RPMI8226 (cell line): ENCODE results near the gene PIPOX.

Experiments used
- DNase-seq: peaks from one replicate; pipeline ENCODE4 v3.0.0-alpha.2; 2015

The PIPOX gene

GRCh38 chr17:29102046-29102445 lies 59.1 kb downstream of the PIPOX start:
- no peak for DNase-seq

GRCh38 chr17:29102741-29103181 lies 59.8 kb downstream of the PIPOX start:
- DNase-seq = no peak

- no peak for DNase-seq
Measured at GRCh38 chr17:29103341-29103740, 60.4 kb downstream of the PIPOX start.
